Measurements from ENCODE around the gene HADHB.

Gene HADHB

GRCh38 chr2:26244309-26245230 lies at the start of gene HADHB, which contains the start of gene HADHA:
Gene HADHB, plus strand, starts transcription at chr2:26244939. Its CDS starts 9,316 bp downstream, at chr2:26254255.
Gene HADHA, minus strand, starts transcription at chr2:26244632. Its CDS starts 36 bp downstream, at chr2:26244596.
- DNase-seq, result peak; percentile 85

DNA sequence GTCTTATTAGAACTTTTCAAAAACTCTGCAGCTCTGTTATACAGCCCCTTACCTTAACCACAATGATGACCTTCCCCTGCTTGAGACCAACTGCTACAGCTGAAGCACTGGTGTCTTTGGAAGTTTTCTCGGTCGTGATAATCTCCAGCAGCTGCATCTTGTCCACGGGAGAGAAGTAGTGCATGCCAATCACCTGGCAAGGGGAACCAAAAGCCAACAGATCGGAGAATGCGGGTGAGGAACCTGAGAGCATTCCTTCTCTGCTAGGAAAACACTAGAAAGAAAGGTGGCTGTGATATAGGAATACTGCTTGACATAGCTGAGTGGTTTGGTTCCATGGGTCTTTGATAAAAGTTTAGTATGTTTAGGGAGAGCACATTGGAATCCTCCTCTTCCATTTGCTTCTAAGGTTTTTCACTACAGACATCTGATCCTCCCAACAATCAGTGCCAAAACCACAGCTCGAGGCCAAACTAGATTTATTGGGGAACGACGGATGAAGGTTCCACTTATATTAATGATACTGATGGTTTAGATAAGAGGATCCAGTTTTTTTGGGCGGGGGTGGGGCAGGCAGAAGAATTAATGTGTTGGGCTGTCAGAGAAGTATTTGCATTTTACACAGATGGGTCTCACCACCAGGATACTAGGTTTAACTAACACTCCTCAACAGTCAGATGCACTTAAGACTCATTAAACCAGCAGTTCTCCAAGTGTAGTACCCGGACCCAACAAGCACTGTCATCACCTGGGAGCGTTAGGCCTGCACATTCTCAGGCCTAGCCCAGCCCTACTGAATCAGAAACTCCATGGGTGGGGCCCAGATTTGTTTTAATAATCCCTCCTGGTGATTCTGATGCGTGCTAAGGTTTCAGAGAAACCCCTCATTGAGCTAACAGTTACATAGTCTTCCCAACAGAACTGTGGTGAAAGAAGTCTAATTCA lies 49.4 kb upstream of the HADHB start:
- no peak for DNase-seq

DNA sequence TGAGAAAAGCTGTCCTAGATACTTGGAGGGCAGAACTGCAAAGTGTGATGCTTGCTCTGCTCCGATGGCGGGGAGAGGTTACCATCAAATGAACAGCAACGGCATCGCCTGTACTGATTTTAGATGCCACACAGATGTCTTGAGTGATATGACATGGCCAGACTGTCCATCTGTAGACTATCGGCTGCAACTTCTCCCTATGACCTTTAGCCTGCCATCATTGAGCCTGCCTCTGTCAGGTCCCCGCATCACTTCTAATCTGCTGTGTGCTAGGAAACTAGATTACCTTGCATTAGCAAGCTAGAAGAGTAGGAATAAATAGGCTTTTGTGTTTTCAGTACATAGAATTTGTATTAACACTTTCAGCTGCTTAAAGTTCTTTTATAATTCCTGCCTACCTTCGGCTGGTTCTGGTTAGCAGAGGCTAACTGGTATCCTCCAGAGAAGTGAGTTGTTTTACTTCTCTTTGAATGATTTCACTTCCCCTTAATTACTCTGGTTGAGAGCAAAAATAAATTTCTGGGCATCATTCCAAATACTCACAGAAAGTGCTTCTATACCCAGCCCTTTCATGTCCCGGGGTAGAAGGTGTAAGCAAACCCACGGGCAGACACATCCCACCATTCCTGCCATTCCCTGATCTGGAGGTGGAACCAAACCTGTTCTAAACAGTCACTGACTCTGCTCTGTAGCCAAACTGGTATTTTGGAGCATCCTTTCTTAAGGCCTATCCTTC lies 47.9 kb upstream of the HADHB start:
- DNase-seq, result no peak

- no peak for DNase-seq
Measured at GRCh38 chr2:26197516-26197915, 47.2 kb upstream of the HADHB start.

- DNase-seq, result no peak
Measured at GRCh38 chr2:26202981-26203490, 41.7 kb upstream of the HADHB start.

DNA sequence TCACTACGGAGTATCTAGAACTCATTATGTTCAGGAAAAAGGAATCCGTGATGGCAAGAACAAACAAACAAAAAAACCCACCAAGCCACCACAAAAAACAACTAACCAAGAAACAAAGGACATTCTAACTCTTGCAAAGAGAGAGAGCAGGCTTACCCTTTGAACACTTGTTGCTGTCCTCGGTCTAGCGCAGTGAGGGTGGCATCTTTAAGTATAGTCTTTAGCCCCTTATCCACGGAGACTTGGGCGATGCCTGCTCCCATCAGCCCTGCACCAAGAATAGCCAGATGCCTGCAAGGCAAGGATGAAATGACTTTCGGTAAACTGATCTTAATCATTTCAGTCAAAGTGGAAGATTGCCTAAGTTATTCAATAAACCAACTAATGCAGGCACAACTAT lies 40.8 kb upstream of the HADHB start:
- no peak for DNase-seq

GRCh38 chr2:26212011-26212410 lies 32.7 kb upstream of the HADHB start:
- no peak for DNase-seq

DNA sequence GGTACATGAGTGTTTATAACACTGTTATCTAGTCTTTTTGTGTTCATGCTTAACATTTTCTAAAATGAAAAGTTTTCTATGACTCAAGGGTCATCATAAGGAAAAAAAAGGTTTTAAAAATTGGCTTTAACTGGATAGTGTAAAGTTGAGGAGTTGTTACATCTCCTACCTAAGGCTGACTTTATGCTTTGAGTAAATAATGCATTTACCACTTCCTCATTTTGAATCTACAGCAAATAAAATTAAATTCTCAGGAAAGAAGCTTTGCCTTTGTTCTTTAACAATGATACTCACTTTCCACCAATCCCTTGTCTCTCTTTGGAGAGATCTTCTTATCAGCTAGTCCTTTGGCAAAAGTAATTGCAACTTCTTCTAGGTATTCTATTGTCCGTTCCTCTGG lies 30.0 kb upstream of the HADHB start:
- no peak for DNase-seq

- no peak for DNase-seq
Measured at GRCh38 chr2:26215833-26216232, 28.9 kb upstream of the HADHB start.

DNA sequence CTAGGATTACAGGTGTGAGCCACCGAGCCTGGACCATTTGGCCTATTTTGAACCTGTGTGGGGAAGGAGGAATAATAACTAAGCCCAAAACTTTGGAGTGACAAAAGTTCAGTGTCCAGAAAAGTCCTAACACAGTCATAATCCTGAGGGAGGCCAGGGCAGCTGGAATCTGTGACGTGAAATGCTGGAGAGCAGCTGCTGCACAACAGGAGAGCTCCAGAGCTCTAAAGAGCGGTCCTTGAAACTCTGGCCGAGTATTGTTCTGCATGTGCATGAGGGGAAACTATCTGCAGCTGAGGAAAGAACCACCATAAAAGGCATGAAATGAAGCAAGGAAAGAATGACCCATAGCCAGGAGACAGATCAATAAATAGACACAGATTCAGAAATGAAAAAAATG lies 28.2 kb upstream of the HADHB start:
- no peak for DNase-seq

DNA sequence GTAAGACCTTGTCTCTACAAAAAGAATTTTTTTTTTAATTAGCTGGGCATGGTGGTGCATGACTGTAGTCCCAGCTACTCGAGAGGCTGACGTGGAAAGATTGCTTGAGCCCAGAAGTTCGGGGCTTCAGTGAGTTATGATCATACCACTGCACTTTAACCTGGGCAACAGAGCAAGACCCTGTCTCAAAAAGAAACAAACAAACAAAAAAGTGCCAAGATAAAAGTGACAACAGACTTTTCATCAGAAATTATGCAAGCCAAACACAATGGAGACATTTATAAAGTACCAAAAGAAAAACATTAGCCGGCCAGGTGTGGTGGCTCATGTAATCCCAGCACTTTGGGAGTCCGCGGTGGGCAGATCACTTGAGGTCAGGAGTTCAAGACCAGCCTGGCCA lies 27.0 kb upstream of the HADHB start:
- no peak for DNase-seq

DNA sequence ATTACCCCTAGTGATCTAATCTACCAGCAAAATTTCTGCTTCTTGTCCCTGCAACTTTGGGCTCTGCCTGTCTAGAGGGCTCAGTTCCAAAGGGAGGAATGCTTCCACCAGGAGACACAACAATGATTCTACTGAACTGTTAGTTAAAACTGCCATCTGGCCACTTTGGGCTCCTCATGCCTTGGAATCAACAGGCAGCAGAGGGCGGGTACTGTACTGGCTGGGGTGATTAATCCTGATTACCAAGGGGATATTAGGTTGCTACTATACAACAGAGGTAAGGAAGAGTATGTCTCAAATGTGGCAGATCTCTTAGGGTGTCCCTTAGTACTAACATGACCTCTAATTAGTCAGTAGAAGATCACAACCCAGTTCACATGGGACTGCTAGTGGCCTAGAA lies 21.7 kb upstream of the HADHB start:
- no peak for DNase-seq

DNA sequence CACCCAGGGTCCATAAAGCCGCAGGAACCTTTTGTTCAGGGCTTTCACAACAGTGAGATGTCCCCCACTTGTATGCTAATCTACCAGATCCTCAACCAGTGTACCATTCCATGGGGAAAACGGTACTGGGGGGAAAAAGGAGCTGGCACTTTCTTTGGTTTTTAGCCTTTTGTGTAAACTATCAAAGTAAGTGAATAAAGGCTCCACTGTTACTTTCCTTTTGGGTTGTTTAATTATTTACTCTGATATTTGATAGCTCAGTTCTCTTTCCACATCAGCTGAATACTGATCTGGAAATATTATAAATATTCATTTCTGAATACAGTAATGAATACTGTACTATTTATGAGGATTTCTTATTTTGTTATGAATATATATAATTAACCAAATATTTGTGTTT lies 20.6 kb upstream of the HADHB start:
- no peak for DNase-seq

GRCh38 chr2:26229595-26229994 lies 15.1 kb upstream of the HADHB start:
- no peak for DNase-seq

DNA sequence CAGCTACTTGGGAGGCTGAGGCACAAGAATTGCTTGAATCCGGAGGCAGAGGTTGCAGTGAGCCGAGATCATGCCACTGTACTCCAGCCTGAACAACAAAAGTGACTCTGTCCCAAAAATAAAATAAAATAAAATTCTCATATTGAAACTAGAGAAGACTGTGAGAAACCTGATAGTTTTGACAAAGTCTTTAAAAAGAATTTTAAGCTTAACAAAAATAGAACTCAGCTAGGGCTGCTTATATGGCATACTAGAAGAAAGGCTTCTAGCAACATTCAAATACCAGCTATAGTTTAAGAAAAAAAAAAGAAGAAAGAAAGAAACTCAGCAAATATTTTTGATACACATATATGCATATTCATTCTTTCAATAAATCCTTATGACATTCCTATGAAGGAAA lies 13.9 kb upstream of the HADHB start:
- DNase-seq, result no peak

GRCh38 chr2:26235089-26235488 lies 9.7 kb upstream of the HADHB start:
- DNase-seq, result no peak

DNA sequence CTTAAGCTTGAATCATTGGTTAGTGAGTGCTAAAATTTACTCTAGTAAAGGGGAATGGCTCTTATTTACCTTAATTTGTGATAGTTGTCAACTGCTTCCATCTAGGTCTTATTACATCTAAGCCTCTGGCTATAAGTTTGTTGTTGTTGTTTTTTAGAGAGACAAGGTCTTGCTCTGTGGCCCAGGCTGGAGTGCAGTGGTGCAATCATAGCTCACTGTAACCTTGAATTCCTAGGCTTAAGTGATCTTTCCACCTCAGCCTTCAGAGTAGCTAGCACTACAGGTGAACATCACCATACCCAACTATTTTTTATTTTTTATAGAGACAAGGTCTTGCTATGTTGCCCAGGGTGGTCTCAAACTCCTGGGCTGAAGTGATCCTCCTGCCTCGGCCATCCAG lies 6.9 kb upstream of the HADHB start:
- DNase-seq, result no peak

- DNase-seq, result no peak
Measured at GRCh38 chr2:26238311-26238958, 6.3 kb upstream of the HADHB start.

DNA sequence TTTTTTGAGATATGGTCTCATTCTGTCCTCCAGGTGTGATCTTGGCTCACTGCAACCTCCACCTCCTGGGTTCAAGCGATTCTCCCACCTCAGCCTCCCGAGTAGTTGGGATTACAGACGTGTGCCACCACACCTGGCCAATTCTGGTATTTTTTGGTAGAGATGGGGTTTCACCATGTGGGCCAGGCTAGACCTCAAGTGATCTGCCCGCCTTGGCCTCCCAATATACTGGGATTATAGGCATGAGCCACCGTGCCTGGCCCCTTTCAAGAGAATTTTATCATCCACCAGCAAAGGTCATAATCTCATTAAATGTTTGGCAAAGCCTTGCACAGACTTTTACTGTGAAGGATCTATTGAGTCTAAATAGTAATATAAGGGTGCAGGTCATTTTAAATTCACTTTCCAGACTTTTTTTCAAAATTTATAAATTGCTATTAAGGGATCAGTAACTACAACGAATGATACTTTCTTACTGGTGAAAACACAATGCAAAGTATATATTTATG lies 2.8 kb upstream of the HADHB start:
- no peak for DNase-seq

DNA sequence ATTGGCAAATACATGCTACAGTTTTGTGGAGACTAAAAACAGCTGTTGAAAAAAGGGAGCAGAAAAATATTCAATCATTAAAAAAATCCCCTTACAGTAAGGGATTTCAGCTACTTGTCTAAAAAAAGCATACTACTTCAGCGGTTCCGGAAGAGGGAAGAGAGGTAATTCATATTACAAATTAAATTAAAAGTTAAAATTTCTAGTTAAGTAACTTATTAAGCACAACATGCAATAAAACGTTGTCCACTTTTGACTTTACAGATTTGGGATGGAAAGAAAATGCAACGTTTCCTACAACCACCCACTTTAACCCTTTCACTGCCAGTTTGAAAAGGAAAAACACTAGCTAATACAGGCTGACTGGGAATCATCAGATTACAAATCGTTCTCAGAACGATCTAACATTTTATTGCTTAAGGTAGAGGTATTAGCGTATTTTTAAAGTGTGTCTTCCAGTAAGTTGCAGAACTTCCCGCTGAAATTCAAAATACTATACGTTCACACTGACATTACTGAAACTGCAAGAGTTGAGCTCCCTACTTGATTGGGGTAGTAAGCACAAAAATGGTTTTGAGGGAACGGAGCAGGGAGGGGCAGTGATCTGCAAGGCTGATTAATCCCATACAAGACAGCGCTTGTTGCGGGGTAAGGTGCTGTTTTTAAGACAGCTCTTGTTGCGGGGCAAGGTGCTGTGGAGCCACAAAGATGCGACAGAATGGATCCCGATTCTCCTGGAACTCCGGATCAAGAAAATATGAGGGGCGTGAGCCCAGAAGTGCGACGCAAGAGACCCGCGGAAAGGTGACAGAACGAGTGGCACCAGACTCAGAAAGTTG lies 1.1 kb upstream of the HADHB start:
- peak; percentile 27 for DNase-seq

GRCh38 chr2:26245231-26245732 lies 543 bp downstream of the HADHB start:
- DNase-seq, result peak; percentile 56

Measured in stimulated activated CD4-positive, alpha-beta T cell treated with anti-CD3 and anti-CD28 coated beads, Interleukin-4, amount 100 ng/mL, for 24 hours (primary cell).